Measurements from ENCODE around the gene FGGY. TPM values are rescaled to one million over a fixed set of nuclear protein-coding genes. Genes with fewer than 3 reads are reported as not detected.

The FGGY gene
- total and polyA plus RNA-seq, 2 donors (not counting 3 experiments of a cell fraction or from before 2014, with no cell fraction given), result 5.6 to 6.4 TPM

GRCh38 chr1:59322394-59322793 is 25.5 kb downstream of the FGGY start:
- Histone ChIP-seq H3K36me3 (ENCODE audit: control insufficient read depth in 2 of 2, extremely low read depth in 1 of 2, insufficient read depth in 2 of 2, low read length in 2 of 2) (no peaks in the 10 kb centered on the region), H3K4me3 (replicated peaks in 1 of 3; ENCODE audit: insufficient read depth in 1 of 3, low read depth in 1 of 3, low read length in 3 of 3) (no peak overlapping the region), H3K4me1 (ENCODE audit: control insufficient read depth, extremely low read depth, insufficient read depth, low read length) (no peaks in the 10 kb centered on the region), H3K27me3 (ENCODE audit: control insufficient read depth in 2 of 2, insufficient read depth in 2 of 2, low read length in 2 of 2) (no peaks in the 10 kb centered on the region), H3K79me2 (ENCODE audit: control insufficient read depth, insufficient read depth, low read length) (no peaks in the 10 kb centered on the region), H3K9ac (replicated peaks; ENCODE audit: extremely low read depth, insufficient read depth, low read length) (no peak overlapping the region), H4K20me1 (replicated peaks; ENCODE audit: control insufficient read depth, extremely low read depth, insufficient read depth, low read length) (no peaks in the 10 kb centered on the region), H3K9me3 (replicated peaks; ENCODE audit: control insufficient read depth, insufficient read depth, low read length) (no peaks in the 10 kb centered on the region), H2AFZ (ENCODE audit: low read depth, low read length) (no peak overlapping the region), H3K9me1 (replicated peaks; ENCODE audit: control insufficient read depth, extremely low read depth, insufficient read depth, low read length) (no peaks in the 10 kb centered on the region), H3K4me2 (ENCODE audit: insufficient read depth, low read length) (no peak overlapping the region), H3K27ac (ENCODE audit: insufficient read depth, low read depth, low read length) (no peak overlapping the region)
- ChIA-PET CTCF (no interaction called here), POLR2A (no interaction called here)
- dilution Hi-C loops (cut with MboI; ENCODE audit: extremely low pct_ligation_motif_present, low sequenced_read_pairs), result no loop called here
- no peak for DNase-seq (ENCODE audit: low read depth, low spot score)
- no peak for FAIRE-seq
- no peak for TF ChIP-seq EZH2 (IDR thresholded peaks at IDR 0.05; ENCODE audit: borderline replicate concordance, low read depth, low read length, severe bottlenecking)
- no peak for TF ChIP-seq GATA2 (IDR thresholded peaks at IDR 0.05; ENCODE audit: insufficient read depth, insufficient read length, low read depth, low read length)
- no peak for TF ChIP-seq JUN (IDR thresholded peaks at IDR 0.05; ENCODE audit: borderline replicate concordance, insufficient read depth, insufficient read length, low read depth)
- no peak for TF ChIP-seq CTCF (IDR thresholded peaks at IDR 0.05; ENCODE audit: extremely low read depth in 1 of 2, insufficient read depth in 1 of 2, low read depth in 1 of 2, low read length in 2 of 2)
- no peak for TF ChIP-seq MAX (IDR thresholded peaks at IDR 0.05; ENCODE audit: insufficient read depth, insufficient read length)
- no peak for TF ChIP-seq MYC (IDR thresholded peaks at IDR 0.05; ENCODE audit: low read depth, low read length)
- TF ChIP-seq POLR2A (IDR thresholded peaks at IDR 0.05; ENCODE audit: low read depth, low read length), result no peak
- TF ChIP-seq FOS (IDR thresholded peaks at IDR 0.05; ENCODE audit: borderline replicate concordance, insufficient read depth, low read length), result no peak
- intact Hi-C loops (cut with micrococcal nuclease), result no loop called here
- no TSS peak for BruUV-seq (replicated peaks)

Measured in endothelial cell of umbilical vein (primary cell).